HepG2 (cell line): ENCODE results near the gene APEX1. TPM values are rescaled to one million over a fixed set of nuclear protein-coding genes. Genes with fewer than 3 reads are reported as not detected.

Experiments
- ATAC-seq: fragments of 200-7000 bp; cut with Tn5 transposase; 3 replicates; pipeline ENCODE4 v1.9.1; 2020; ENCODE audit warnings: mild to moderate bottlenecking, moderate library complexity
- BruUV-seq: library from RNA; stranded (reverse); fragments of 400-500 nt; replicated peaks from 2 replicates; lab custom pipeline; 2021; lab: Mats Ljungman, UMichigan
- CTCF ChIA-PET: fragments of 300-600 bp; formaldehyde crosslinking; extraction: SDS; loops from one replicate; lab custom pipeline; 2021; ENCODE audit warnings: low total read pairs, inconsistent platforms, low intra/inter-chr PET ratio; lab: Yijun Ruan, JAX
- POLR2A ChIA-PET: fragments of 350-600 bp; sonication (Branson Sonifier 250); formaldehyde crosslinking; loops from one replicate; lab custom pipeline; 2020; ENCODE audit warnings: antibody characterized with exemption, inconsistent platforms; lab: Yijun Ruan, JAX
- DNase-seq: peaks from one replicate; pipeline ENCODE4 v3.0.0-alpha.2; 2015; ENCODE audit warnings: low spot score
- FAIRE-seq: peaks from 3 replicates; lab custom pipeline; 2011; peaks lifted over from hg19 to GRCh38; lab: Jason Lieb, UNC
- H2AFZ ChIP-seq: one replicate; pipeline ENCODE4 v1.6.1; 2011; ENCODE audit warnings: low read length, inconsistent platforms
- H3K27ac ChIP-seq: fragments of 300-600 bp; 3 replicates; pipeline ENCODE4 v1.8.0; 2011; ENCODE audit warnings: mixed run types, mild to moderate bottlenecking, mixed read lengths, low read length, inconsistent platforms; ENCODE audit not compliant: insufficient read depth; ENCODE audit errors: extremely low read length
- H3K27me3 ChIP-seq, 2 experiments: fragments of 200-600 bp in 1 of 2; 2 replicates in 1 of 2; 3 replicates in 1 of 2; pipeline versions ENCODE4 v1.6.0 to v1.8.0; 2011; ENCODE audit warnings: low read length in 2 of 2, mild to moderate bottlenecking in 2 of 2, moderate library complexity in 2 of 2, inconsistent platforms in 1 of 2; ENCODE audit not compliant: insufficient read depth in 2 of 2, control insufficient read depth in 1 of 2
- H3K36me3 ChIP-seq, 2 experiments: fragments of 200-600 bp in 1 of 2; replicated peaks in 1 of 2; 2 replicates in 1 of 2; 3 replicates in 1 of 2; pipeline versions ENCODE4 v1.5.1 to v1.8.0; 2011; ENCODE audit warnings: low read length in 2 of 2, inconsistent platforms in 1 of 2; ENCODE audit not compliant: insufficient read depth in 2 of 2, control insufficient read depth in 1 of 2
- H3K4me1 ChIP-seq: 2 replicates; pipeline ENCODE4 v1.5.1; 2012; ENCODE audit warnings: low read length, inconsistent platforms; ENCODE audit not compliant: insufficient read depth
- H3K4me2 ChIP-seq: 2 replicates; pipeline ENCODE4 v1.6.0; 2011; ENCODE audit warnings: low read depth, low read length, inconsistent platforms
- H3K4me3 ChIP-seq, 3 experiments: fragments of 200-600 bp in 1 of 3; sonication (generic), shearing (Covaris generic) in 1 of 3; replicated peaks in 1 of 3; 2 replicates each; pipeline ENCODE4 v1.5.1; 2011 to 2016; ENCODE audit warnings: low read length in 3 of 3, inconsistent platforms in 2 of 3, low read depth in 2 of 3, mild to moderate bottlenecking in 2 of 3, control low read depth in 1 of 3, mixed read lengths in 1 of 3; ENCODE audit not compliant: insufficient read depth in 1 of 3
- H3K79me2 ChIP-seq: one replicate; pipeline ENCODE4 v1.6.1; 2011; ENCODE audit warnings: low read length, inconsistent platforms; ENCODE audit not compliant: insufficient read depth
- H3K9ac ChIP-seq: 2 replicates; pipeline ENCODE4 v1.6.0; 2011; ENCODE audit warnings: mild to moderate bottlenecking, low read depth, low read length, inconsistent platforms; ENCODE audit not compliant: insufficient read depth
- H3K9me3 ChIP-seq: 2 replicates; pipeline ENCODE4 v1.5.1; 2012; ENCODE audit warnings: mild to moderate bottlenecking, low read length
- H4K20me1 ChIP-seq: 2 replicates; pipeline ENCODE4 v1.6.0; 2011; ENCODE audit warnings: inconsistent platforms, mild to moderate bottlenecking, low read length, moderate library complexity; ENCODE audit not compliant: insufficient read depth
- CENPBD1 ChIP-seq: sonication (generic); formaldehyde crosslinking; IDR thresholded peaks from 2 replicates; pipeline ENCODE4 v1.8.0; 2022; ENCODE audit warnings: missing genetic modification reagents, low read depth, mild to moderate bottlenecking, borderline replicate concordance
- EP300 ChIP-seq, 3 experiments: sonication (generic) in 1 of 3; formaldehyde crosslinking in 1 of 3; IDR thresholded peaks; 2 replicates each; pipeline versions ENCODE4 v1.5.1 to v1.6.1; 2011 to 2020; ENCODE audit warnings: low read depth in 2 of 3, low read length in 2 of 3, borderline replicate concordance in 1 of 3, improper control_type of control experiment in 1 of 3, mild to moderate bottlenecking in 1 of 3, missing genetic modification reagents in 1 of 3, moderate library complexity in 1 of 3
- ETV5 ChIP-seq: IDR thresholded peaks from 2 replicates; pipeline ENCODE4 v1.6.1; 2018; ENCODE audit warnings: missing biosample characterization, missing genetic modification reagents, inconsistent platforms, borderline replicate concordance
- FOSL2 ChIP-seq: sonication (generic); formaldehyde crosslinking; IDR thresholded peaks from 2 replicates; pipeline ENCODE4 v1.4.0; 2020; ENCODE audit warnings: missing genetic modification reagents
- HNF4A ChIP-seq: sonication (generic); formaldehyde crosslinking; IDR thresholded peaks from 2 replicates; pipeline ENCODE4 v1.4.0; 2020; ENCODE audit warnings: missing genetic modification reagents
- MAFK ChIP-seq, 2 experiments: IDR thresholded peaks in 1 of 2; conservative IDR thresholded peaks in 1 of 2; 2 replicates each; pipeline ENCODE4 v1.6.1; 2011; ENCODE audit warnings: improper control_type of control experiment in 2 of 2, low read length in 2 of 2
- MED13 ChIP-seq: sonication (generic); formaldehyde crosslinking; IDR thresholded peaks from 2 replicates; pipeline ENCODE4 v1.5.0; 2020; ENCODE audit warnings: missing genetic modification reagents
- PBX2 ChIP-seq: IDR thresholded peaks from 2 replicates; pipeline ENCODE4 v1.6.1; 2016; ENCODE audit warnings: control low read depth
- SOX13 ChIP-seq, 3 experiments: fragments of 450-650 bp in 1 of 3; sonication (generic) in 1 of 3; formaldehyde crosslinking in 1 of 3; IDR thresholded peaks in 2 of 3; conservative IDR thresholded peaks in 1 of 3; 2 replicates each; pipeline versions ENCODE4 v1.5.0 to v1.6.1; 2016 to 2020; ENCODE audit warnings: antibody characterized with exemption in 1 of 3, mild to moderate bottlenecking in 1 of 3, missing compliant biosample characterization in 1 of 3, missing genetic modification reagents in 1 of 3, moderate library complexity in 1 of 3
- TBX2 ChIP-seq: sonication (generic); formaldehyde crosslinking; IDR thresholded peaks from 2 replicates; pipeline ENCODE4 v1.5.0; 2020; ENCODE audit warnings: missing genetic modification reagents, mild to moderate bottlenecking, borderline replicate concordance
- TCF7L2 ChIP-seq: IDR thresholded peaks from 2 replicates; pipeline ENCODE4 v1.6.1; 2011; ENCODE audit warnings: mild to moderate bottlenecking, low read depth, low read length, moderate library complexity
- ZIK1 ChIP-seq: sonication (generic); formaldehyde crosslinking; IDR thresholded peaks from 2 replicates; pipeline ENCODE4 v1.5.0; 2020; ENCODE audit warnings: mild to moderate bottlenecking, low read depth, missing genetic modification reagents, borderline replicate concordance
- WGBS: methylation state at CpG from one replicate; pipeline ENCODE4 v1.1.6; 2017; ENCODE audit warnings: low lambda C conversion rate; 5-methylcytosine and 5-hydroxymethylcytosine counted together
- in situ Hi-C: cut with HindIII; loops from 2 replicates; pipeline ENCODE4 v1.10.0; 2017; ENCODE audit warnings: low pct_unique_long_range_greater_than_20kb; ENCODE audit not compliant: extremely low pct_ligation_motif_present
- intact Hi-C: fragments of 100-400 bp; cut with micrococcal nuclease; formaldehyde crosslinking; loops from one replicate; pipeline ENCODE4 v1.10.0; 2022; ENCODE audit not compliant: unreplicated experiment
- polyA plus RNA-seq, 8 experiments: library from polyadenylated mRNA; depleted of rRNA in 3 of 8; stranded (reverse) in 7 of 8; unstranded in 1 of 8; fragments of >200 nt; fragmentation: Illumina TruSeq in 4 of 8; extraction: Trizol in 4 of 8; gene quantifications; 2 replicates each; pipeline versions ENCODE4 v1.2.1 to v1.2.3, GENCODE V29; 2011 to 2016; ENCODE audit warnings: low read depth in 4 of 8, missing spikeins in 1 of 8, mixed read lengths in 1 of 8; ENCODE audit not compliant: insufficient read depth in 1 of 8
- total RNA-seq, 5 experiments: library from RNA; depleted of rRNA; stranded (reverse); fragments of >200 nt; fragmentation: Illumina TruSeq; extraction: Trizol; gene quantifications; 2 replicates each; pipeline ENCODE4 v1.2.3, GENCODE V29; 2016; ENCODE audit warnings: low read depth in 1 of 5
- TF ChIP-seq, protein P1 (sequence below): sonication (generic); formaldehyde crosslinking; IDR thresholded peaks from 2 replicates; pipeline ENCODE4 v1.4.0; 2020; ENCODE audit warnings: missing genetic modification reagents, borderline replicate concordance
- TF ChIP-seq, protein P2 (sequence below): sonication (generic); formaldehyde crosslinking; IDR thresholded peaks from 2 replicates; pipeline ENCODE4 v1.5.1; 2020; ENCODE audit warnings: missing genetic modification reagents, mild to moderate bottlenecking, borderline replicate concordance

APEX1 gene
- total and polyA plus RNA-seq, 2 of the 13 experiments (the other 11 are each of a cell fraction or from before 2014, with no cell fraction given) = 171 to 405 TPM

GRCh38 chr14:20417250-20418186 lies 37.5 kb upstream of the APEX1 start:
- no peak overlapping the region for H3K9ac ChIP-seq
- ChIA-PET POLR2A (interaction anchor here (0.8 to 3.5 kb wide), 12 partner anchors 11 to 196 kb away, joined by 3 to 59 read pairs (median 6); partner anchors contain the start of genes APEX1, OSGEP, PARP2 and PIP4P1), CTCF (no interaction called here)
- no peaks in the 10 kb centered on the region for H4K20me1 ChIP-seq
- H3K4me1 ChIP-seq = peaks cover 50% of the 10 kb centered on the region
- ATAC-seq = no peak
- peak overlapping the region; percentile 73 for H3K4me2 ChIP-seq
- in situ Hi-C loops (loop anchor here (5.0 kb wide), 1 partner anchor 40 kb away; the partner anchor contains the start of gene APEX1), intact Hi-C loops (loop anchor here (5.0 kb wide), 2 partner anchors 115 to 270 kb away; partner anchors contain the start of gene ANG)
- H3K27me3 ChIP-seq = no peaks in the 10 kb centered on the region; a peak in 2 of 5 replicates
- no TSS peak for BruUV-seq
- 4% methylated on average over 7 of the region's 7 CpGs for WGBS
- peak; percentile 65 for DNase-seq
- H3K79me2 ChIP-seq = no peaks in the 10 kb centered on the region
- H3K4me3 ChIP-seq = no peak overlapping the region; a peak in 2 of 6 replicates
- no peaks in the 10 kb centered on the region for H3K36me3 ChIP-seq
- no peaks in the 10 kb centered on the region for H3K9me3 ChIP-seq
- peak overlapping the region; percentile 0 for H3K27ac ChIP-seq
- TF ChIP-seq EP300 (IDR thresholded peaks at IDR 0.05; ENCODE audit: low read depth in 2 of 2, low read length in 2 of 2) (peak in 1 of 2 experiments; percentile 39; a peak in 2 of 4 replicates), EP300 (CRISPR knock-in tag; IDR thresholded peaks at IDR 0.05; ENCODE audit: borderline replicate concordance) (peak; percentile 41; the same call in 1 of the 2 replicates), FOSL2 (CRISPR knock-in tag) (peak; percentile 60; the same call in 1 of the 2 replicates), MED13 (CRISPR knock-in tag) (no peak), HNF4A (CRISPR knock-in tag) (no peak), TCF7L2 (no peak), SOX13 (IDR thresholded peaks at IDR 0.05) (no peak), SOX13 (CRISPR knock-in tag; conservative IDR thresholded peaks at IDR 0.05 in 1 of 2, IDR thresholded peaks at IDR 0.05 in 1 of 2) (no peak), MAFK (conservative IDR thresholded peaks at IDR 0.05 in 1 of 2, IDR thresholded peaks at IDR 0.05 in 1 of 2; ENCODE audit: low read length in 2 of 2) (peak; percentile 40 to 58; a peak in 3 of 4 replicates), TBX2 (CRISPR knock-in tag) (0 out of 2 replicates have a peak, but pooled peaks have one; percentile 27), ETV5 (peak; percentile 36; the same call in 1 of the 2 replicates), PBX2 (0 out of 2 replicates have a peak, but pooled peaks have one; percentile 6), CENPBD1 (CRISPR knock-in tag) (no peak), ZIK1 (CRISPR knock-in tag) (no peak)
- TF ChIP-seq, protein P1, sequence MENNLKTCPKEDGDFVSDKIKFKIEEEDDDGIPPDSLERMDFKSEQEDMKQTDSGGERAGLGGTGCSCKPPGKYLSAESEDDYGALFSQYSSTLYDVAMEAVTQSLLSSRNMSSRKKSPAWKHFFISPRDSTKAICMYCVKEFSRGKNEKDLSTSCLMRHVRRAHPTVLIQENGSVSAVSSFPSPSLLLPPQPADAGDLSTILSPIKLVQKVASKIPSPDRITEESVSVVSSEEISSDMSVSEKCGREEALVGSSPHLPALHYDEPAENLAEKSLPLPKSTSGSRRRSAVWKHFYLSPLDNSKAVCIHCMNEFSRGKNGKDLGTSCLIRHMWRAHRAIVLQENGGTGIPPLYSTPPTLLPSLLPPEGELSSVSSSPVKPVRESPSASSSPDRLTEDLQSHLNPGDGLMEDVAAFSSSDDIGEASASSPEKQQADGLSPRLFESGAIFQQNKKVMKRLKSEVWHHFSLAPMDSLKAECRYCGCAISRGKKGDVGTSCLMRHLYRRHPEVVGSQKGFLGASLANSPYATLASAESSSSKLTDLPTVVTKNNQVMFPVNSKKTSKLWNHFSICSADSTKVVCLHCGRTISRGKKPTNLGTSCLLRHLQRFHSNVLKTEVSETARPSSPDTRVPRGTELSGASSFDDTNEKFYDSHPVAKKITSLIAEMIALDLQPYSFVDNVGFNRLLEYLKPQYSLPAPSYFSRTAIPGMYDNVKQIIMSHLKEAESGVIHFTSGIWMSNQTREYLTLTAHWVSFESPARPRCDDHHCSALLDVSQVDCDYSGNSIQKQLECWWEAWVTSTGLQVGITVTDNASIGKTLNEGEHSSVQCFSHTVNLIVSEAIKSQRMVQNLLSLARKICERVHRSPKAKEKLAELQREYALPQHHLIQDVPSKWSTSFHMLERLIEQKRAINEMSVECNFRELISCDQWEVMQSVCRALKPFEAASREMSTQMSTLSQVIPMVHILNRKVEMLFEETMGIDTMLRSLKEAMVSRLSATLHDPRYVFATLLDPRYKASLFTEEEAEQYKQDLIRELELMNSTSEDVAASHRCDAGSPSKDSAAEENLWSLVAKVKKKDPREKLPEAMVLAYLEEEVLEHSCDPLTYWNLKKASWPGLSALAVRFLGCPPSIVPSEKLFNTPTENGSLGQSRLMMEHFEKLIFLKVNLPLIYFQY = no peak
- TF ChIP-seq, protein P2, sequence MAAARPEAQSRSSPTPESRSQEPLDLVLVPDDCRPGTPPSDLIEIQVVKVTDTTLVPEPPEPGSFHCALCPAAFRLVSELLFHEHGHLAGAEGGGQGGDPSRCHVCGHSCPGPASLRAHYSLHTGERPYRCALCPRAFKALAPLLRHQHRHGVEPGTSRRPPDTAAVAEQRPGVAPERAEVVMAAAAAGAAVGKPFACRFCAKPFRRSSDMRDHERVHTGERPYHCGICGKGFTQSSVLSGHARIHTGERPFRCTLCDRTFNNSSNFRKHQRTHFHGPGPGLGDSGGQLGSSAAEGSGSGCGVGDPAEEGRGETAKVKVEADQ (CRISPR knock-in tag) = no peak
- no peak overlapping the region for H2AFZ ChIP-seq
- FAIRE-seq = no peak
